DLD1 (cell line): ENCODE results near the gene AKAP13.

Source experiments
- in situ Hi-C: cut with HindIII; loops from 2 replicates; pipeline ENCODE4 v1.10.0; 2017; ENCODE audit warnings: low sequenced_read_pairs

The AKAP13 gene

DNA sequence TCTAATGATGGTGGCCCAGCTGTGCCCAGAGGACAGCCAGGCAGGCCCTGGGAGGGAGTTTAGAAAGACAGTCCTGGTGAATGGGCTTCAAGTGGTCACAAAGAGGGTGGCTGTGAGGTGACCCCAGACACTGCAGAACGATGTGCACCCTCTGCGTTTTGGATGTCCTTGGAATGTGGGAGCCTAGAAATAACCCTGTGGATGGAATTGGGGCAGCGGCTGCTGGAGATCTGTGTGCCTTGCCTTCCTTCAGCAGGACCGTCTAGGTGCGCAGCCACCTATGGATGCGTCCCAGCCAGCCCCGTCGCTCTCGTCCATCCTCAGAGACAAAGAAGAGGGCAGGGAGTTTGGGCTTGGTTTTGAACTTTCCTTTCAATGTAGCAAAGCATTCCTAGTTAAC is 367.8 kb downstream of the AKAP13 start:
- in situ Hi-C loops: no loop called here

DNA sequence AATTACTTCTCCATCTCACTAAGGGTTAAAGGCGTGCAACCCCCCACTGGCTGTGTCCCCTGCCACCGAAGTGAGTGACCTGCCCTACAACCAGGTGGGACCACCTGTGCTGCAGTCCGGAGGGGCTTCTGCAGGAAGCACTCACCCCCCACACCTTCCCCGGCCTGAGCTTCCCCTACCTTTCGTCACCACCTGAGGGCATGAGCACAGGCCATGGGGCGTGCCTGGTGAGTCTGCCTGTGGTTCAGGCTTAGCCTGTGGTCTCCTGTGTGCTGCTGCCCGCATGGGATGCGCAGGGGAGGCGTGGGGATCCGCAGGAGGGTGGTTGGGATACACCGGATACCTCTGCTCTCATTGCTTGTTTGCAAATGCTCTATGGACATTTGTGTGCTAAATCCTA is 368.3 kb downstream of the AKAP13 start:
- in situ Hi-C loops: no loop called here

DNA sequence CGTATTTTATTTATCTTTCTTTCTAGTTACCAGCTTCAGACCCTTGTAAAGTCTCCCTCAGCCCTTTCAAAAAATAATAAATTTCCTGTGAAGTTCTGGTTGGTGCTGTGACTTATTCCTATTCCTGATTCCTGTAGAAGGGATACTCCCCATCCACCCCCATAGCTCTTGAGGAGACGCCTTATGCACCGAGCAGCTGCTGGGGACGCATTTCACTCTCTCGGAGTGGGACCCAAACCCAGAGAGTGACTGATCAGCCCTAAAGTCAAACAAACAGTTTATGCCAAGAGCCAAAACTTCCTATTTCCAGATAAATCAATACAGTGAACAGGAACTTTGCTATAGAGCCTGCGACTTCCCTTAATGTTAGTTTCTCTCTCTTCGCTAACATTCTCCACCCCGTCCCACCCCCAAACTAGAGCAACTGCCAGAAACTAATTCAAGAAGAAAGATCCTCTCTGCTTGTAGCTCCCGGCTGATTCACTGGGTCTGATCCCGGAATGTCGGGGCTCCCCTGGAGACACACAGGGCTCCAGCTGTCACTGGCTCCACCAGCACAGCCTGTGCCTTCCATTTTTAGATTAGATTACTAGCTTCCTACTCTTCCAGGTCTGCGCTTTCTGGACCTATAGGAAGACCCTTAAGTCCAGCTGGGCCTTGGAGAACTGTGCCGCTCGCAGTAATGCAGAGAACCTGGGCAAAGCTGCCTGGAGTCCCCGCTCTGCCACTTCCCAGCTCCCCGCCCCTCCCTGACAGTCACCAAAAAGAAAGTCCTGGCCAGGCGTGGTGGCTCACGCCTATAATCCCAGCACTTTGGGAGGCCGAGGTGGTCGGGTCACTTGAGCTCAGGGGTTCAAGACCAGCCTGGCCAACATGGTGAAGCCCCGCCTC is 369.1 kb downstream of the AKAP13 start:
- in situ Hi-C loops: no loop called here

DNA sequence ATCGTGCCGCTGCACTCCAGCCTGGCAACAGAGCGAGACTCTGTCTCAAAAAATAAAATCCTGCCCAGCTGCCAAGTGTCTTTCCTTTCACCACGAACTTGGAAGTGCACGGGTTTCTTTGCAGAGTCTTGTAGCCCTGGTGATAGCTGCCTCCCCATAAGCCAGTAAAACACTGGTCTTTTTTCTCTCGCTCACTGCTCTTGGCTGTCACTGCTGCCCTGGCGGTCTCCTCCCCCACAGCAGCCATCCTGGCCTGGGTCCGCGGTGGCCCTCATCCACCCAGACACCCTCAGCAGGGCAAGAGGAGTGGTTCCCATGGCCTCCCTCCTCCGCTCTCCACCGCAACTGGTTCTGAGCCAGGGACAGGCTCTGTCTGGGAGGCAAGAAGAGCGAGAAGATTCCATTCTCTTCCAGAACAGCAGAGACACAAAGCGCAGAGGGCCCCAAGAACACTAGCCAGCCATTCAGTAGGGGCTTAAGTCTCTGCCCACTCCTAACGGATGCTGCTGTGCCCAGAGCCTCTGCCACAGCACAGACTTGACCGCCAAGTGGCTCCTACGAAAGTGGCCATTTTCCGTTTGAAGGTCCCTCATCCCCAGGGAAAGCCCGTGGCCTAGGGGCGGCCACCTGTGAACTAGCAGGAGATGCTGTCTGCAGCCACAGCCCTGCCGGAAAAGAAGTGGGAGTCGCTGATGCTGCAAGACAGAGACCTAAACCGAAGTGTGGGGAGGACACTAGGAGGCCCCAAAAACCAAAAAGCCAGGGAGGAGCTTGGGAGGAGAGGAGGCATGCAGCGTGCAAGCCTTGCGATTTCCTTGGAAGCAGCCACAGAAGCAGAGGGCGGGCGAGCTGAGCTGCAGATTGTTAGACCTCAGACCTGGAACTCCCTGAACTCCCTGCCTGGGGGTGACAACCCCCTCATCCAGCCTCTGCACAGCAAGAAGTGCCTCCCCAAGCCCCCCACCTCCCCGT is 370.2 kb downstream of the AKAP13 start:
- in situ Hi-C loops: no loop called here

DNA sequence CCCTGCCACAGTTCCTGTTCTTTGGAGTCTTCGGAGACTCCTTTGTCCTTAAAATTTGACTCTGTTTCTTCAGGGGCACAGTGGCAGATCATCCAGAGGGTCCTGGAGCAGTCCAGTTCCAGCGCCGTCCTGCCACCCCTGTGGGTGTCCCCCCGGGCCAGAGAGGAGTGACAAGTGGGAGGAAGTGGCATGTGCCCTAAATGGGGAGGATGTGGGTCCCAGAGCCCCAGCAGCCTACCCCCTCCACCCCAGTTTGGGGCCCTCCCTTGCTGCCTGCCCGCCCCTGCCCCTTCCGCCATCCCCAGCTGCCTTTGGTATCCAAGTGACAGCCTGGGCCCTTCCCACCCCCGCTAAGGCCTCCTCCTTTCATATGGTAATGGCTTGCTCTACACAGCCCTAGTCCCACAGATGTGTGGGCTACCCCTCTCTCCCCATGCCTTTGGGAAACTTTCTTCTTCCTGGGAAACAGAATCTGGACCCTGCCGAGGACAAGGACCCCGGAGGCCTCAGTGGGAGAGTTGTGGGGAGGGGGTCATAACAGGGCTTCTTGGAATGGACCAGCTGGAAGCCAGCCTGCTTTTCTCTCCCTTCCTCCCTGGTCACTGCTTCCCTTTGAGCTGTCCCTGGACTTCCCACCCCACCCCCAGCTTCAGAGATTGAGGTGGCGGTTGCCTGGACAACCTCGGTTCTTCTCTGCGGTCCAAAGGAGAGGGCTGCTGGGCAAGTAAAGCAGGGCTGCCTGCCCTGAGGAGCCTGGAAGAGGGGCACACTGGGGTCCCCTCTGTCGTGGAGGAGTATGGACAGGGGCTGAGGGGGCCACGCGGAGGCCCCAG is 371.1 kb downstream of the AKAP13 start:
- in situ Hi-C loops: no loop called here

DNA sequence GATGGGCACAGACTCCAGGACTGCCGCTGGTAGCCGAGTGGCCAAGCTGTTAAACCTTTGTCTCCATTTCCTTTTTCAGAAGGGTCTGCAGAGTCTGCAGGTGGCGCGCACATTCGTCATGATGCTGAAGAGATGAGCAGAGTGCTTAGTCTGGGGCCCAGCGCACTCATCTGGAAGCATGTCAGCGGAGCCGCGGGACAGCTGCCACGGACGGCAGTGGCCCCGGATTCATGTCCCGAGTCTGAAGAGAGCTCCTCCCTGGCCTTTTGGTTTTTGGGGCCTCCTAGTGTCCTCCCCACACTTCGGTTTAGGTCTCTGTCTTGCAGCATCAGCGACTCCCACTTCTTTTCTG is 371.7 kb downstream of the AKAP13 start:
- in situ Hi-C loops: no loop called here

DNA sequence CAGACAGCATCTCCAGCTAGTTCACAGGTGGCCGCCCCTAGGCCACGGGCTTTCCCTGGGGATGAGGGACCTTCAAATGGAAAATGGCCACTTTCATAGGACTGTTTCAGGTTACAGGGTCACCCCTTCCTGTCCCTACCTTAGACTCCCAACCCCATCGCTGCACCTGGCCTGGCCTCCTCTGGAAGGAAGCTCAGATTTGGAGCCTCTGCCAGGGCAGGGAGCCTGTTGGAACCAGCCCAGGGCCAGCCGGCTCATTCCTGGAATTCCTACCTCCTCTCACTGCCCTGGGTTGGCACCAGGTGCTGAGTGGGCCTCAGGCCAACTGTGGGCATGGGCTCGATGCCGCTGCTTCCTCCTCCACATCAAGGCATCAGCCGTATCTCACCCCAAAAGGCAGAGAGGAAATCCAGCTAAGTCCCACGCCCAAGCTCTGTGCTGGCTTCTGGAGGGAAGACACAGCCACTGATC is 372.1 kb downstream of the AKAP13 start:
- in situ Hi-C loops: no loop called here

DNA sequence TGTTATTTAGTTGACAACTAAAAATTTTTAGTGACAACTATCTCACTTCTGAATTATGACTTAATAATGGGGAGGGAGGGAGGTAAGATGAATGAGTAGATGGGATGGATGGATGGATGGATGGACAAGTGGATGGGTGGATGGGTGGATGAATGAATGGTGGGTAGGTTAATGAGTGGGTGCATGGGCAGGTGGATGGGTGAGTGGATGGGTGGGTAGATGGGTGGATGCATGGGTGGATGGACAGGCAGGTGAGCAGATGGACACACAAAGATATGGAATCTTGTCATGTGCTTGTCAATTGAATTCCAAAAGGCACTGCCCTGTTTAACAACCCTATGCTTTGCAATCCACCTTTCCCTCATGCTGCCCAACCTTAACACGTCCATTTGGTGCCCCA is 372.9 kb downstream of the AKAP13 start:
- in situ Hi-C loops: no loop called here

DNA sequence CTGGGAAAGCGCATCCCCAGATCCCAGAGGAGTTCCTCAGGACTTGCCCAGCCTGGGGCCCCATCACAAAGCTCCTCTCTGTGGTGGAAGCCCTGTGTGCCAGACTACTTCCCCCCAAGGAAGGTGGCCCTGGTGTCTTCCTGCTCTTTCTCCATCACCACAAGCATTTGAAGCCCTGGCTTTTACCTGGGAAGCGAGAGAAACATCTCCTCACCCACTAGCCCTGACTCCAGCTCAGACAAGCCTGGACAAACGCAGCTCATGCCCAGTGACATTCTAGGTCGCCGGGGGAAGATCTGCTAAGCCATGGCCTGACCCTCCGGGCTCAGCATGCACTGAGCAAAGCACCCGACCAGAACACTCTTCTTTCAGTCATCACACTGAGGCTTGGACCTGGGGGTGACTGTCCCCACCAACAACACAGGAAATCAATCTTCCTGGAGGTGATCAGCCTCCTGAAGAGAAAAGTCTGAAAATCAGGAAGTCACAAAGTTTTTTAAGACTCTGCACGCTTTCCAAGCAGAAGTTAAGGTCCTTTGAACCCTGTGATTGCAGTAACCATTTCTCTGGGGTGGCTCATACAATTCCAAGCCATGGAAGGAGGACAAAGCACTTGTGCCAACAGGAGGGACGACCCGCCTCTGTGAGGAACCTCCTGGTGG is 373.5 kb downstream of the AKAP13 start:
- in situ Hi-C loops: no loop called here

DNA sequence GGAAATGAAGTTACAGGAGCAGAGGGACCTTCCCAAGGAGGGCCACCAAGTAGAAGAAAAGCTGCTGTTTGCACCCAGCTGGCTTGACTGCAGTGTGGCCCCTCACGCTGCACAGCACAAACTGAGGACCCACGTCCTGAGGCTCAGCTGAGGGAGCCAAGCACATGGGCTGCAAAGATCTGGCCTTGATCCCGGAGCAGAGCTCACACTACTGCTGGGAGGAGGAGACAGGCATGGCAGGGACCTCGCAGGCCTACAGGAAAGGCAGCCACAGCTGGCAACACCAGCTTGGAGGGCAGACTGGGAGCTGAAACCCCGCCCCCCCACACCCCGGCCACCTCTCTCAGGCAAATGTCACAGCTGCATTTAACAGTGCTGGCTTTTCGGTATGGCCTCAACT is 374.6 kb downstream of the AKAP13 start:
- in situ Hi-C loops: no loop called here

DNA sequence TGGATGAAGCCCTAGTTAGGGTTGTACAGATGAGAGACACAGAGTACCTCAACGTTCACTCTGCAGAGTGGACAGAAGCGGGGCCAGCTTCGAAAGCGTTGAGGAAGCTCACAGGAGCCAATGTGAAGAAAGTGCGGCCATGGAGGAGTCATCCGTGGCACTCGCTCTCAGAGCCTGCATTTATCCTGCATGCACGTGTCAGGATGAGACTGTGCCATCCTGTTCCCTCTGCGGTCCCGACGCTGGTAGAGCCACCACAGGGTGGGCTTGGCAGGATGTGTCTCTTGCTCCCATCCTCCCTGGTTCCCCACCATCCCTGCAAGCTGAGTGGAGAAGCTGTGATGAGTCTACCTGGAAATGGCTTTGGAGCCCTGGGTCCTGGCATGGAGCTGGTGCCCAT is 375.1 kb downstream of the AKAP13 start:
- in situ Hi-C loops: no loop called here

DNA sequence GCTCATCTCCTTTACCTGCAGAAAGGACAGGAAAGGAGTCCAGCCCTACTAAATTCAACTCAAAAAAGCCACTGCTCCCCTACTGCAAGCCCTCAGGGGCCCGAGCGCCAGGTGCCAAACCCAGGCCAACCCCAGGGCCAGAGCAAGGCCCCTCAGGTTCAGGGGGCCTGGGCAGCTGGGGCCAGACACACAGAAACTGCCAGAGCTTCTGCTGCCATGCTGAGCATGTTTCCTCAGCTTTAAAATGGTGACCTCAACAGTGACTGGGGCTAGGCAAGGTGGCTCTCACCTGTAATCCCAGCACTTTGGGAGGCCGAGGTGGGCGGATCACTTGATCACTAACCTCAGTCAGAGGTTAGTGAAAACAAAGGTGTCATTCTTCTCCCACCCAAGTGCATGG is 375.5 kb downstream of the AKAP13 start:
- in situ Hi-C loops: no loop called here

DNA sequence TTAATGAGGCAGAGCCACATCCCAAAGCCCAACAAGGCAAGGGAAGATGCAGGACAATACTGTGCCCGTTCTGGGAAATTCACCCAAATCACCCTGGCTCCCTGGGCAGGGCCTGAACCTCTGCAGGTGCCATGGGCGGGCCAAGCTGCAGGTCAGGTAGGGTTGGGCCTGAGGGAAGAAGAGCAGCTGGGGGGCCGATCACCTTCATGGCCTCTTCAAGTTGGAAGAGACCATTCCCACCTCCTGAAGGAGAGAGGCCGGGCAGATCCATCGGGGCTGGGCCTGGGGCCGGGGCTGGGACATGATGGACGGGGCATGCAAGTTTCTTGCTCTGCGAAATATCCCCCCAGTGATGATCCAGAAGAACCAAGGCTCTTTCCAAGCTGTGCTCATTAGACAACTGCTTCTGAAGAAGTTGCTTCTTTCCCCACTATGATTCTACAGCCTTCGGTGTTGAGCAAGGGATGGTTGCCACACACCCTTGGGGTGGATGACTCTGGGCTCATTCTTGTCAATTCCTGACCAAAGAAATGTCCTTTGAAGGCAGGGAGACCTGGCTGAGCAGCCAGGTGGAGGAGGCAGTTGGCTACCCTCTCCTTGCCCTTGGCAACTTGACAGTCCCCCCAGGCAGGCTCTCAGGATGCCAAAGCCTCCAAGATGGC is 376.1 kb downstream of the AKAP13 start:
- in situ Hi-C loops: no loop called here

DNA sequence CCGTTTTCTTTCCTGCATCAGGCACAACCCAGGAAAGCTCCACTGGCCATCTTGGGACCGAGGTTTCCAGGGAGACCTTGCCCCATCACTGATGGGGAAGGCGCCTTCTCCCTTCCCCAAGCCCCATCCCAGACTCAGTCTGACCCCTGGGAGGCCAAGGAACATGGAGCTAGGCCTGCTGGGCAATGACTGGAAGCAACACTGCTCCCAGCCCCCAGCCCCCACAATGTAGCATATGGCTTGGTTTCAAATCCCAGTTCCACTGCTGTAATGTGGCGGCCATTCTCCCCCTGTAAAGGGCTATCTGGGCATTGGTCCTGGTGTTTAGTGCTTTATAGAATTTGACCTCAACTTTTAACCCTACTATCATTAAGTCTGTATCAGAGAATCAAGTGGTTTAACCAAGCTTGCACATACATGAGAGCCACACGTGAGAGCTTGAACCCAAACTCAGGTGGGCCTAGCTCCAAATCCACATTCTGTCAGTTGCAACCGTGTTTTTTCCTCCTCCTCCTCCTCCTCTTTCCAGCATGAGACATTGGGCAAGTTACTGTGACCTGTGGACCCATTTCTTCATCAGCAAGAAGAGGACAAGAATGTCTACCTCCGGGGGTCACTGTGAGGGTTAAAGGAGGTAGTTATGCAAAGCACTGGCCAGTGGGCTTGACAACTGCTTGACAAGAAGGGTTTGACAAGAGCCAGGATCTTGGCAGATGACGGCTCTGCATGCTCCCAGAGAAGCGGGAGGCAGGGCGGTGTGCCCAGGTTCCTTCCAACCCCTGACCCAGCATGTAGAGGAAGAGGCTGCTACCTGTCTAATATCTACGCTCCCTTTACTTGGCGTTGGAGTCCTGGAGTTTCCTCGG is 376.9 kb downstream of the AKAP13 start:
- in situ Hi-C loops: no loop called here

DNA sequence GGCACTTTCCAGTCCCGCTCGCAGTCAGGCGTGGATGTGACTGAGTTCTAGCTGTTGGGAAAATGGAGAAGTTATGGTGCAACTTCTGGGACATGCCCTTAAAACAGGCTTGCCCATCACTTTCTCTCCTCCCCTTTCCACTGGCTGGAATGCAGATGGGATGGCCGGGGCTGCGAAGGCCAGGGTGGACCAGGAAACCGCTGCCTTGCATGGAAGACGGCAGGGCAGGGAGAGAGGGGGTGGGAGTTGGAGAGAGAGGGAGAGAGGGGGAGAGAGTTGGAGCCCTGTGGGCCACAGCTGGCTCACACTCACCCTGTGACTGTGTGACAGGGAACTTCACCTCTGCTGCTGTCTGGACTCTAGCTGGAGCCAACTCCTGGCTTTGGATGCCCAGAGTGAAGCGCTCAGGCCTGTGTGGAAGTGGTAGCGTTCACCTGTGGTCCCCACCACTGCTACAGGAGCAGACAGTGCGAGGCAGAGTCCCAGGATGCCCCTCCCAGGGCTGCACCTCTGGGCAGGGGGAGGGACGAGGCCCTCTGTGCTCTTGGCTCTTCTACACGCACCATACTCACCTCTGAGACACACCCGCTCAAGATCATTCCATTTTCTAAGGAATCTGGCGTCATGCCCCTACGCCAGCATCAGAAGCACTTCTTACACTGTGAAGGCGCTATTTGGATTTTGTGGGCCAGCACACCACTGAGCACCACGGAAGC is 377.7 kb downstream of the AKAP13 start:
- in situ Hi-C loops: no loop called here

DNA sequence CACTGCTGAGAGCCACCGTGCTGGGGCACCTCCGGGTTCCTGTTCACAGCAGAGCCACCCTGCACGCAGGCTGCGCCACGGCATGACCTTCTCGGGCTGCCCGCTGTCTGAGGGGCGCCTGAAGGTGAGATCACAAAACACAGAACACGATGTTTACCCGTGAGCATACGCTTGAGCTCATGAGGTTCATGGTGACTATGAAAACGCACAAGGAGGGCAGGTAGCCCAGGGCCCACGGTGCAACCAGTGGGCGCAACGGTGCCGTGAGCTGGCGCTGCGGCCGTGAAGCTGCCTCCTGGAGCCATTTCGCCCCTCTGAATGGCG is 378.2 kb downstream of the AKAP13 start:
- in situ Hi-C loops: no loop called here

DNA sequence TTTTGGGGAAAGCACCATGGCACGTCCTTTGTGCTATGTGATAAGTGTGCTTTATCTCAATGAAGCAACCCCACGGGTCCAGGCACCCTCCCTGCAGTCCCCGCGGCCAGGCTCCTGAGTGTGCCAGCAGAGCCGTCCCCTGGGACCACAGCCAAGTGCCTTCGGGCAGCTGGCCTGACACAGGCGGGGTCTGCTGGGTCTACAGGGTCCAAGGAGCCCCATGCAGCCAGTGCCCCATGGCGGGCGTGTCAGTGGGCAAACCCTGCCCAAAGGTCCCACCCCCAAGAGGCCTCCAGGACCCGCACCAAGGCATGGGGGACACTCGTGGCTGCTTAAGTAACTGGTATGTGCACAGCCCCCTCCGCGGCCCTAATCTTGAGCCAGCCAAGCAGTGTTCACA is 379.0 kb downstream of the AKAP13 start:
- in situ Hi-C loops: no loop called here

DNA sequence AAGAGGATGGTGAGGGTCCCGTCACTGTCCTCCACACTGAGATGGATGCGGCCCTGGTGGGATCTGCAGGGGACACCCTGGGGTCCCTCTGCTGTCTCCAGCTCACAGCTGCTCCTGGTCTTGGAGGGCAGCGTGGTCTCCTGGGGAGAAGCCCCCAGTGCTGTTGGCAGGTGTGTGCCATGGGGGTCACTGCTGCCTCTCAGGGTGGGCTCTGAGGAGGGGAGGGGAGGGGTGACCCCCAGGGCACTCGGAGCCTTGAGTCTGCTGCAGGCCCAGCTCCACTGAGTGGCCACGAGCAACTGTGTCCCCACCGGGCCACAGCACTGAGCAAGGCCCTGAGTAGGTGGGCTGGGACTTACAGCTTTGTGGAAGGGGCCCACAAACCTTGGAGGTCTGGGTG is 379.6 kb downstream of the AKAP13 start:
- in situ Hi-C loops: no loop called here
